Subcutaneous abdominal adipose tissue (tissue), 5 donors: Measurements from ENCODE around the gene GREB1L.

Source experiments
- H3K27ac ChIP-seq: one replicate; pipeline ENCODE4 v1.7.0; 2013; ENCODE audit warnings: low read depth, mild to moderate bottlenecking, inconsistent platforms, low read length, moderate library complexity
- H3K27me3 ChIP-seq, 5 donors: one replicate each; pipeline ENCODE4 v1.7.0; 2013; ENCODE audit warnings: low read length in 5 of 5, inconsistent platforms in 1 of 5; ENCODE audit not compliant: control insufficient read depth in 5 of 5, insufficient read depth in 4 of 5
- H3K36me3 ChIP-seq, 5 donors: one replicate each; pipeline ENCODE4 v1.7.0; 2013; ENCODE audit warnings: low read length in 5 of 5; ENCODE audit not compliant: control insufficient read depth in 5 of 5, insufficient read depth in 5 of 5
- H3K4me1 ChIP-seq, 5 donors: one replicate each; pipeline ENCODE4 v1.7.0; 2013; ENCODE audit warnings: low read length in 5 of 5, mild to moderate bottlenecking in 3 of 5, moderate library complexity in 1 of 5; ENCODE audit not compliant: control insufficient read depth in 5 of 5, insufficient read depth in 5 of 5
- H3K4me3 ChIP-seq, 5 donors: one replicate each; pipeline ENCODE4 v1.7.0; 2013; ENCODE audit warnings: low read length in 5 of 5, low read depth in 1 of 5
- H3K9ac ChIP-seq, 5 donors: one replicate each; pipeline ENCODE4 v1.7.0; 2013; ENCODE audit warnings: low read length in 5 of 5, mild to moderate bottlenecking in 4 of 5, moderate library complexity in 3 of 5
- H3K9me3 ChIP-seq, 5 donors: one replicate each; pipeline ENCODE4 v1.7.0; 2013; ENCODE audit warnings: low read length in 5 of 5; ENCODE audit not compliant: control insufficient read depth in 5 of 5
- donor health status: healthy.
- donor health status: healthy.
- donor health status: healthy.
- donor health status: healthy.
- donor health status: healthy.

The GREB1L gene

GRCh38 chr18:21449367-21450290 is 207.6 kb downstream of the GREB1L start:
- H3K9me3 ChIP-seq: no peaks in the 10 kb centered on the region
- no peaks in the 10 kb centered on the region for H3K4me1 ChIP-seq
- H3K9ac ChIP-seq: no peak overlapping the region
- H3K4me3 ChIP-seq: no peak overlapping the region
- H3K36me3 ChIP-seq: peaks cover 0 to 7% (median 0%) of the 10 kb centered on the region in 5 donors
- H3K27ac ChIP-seq: no peak overlapping the region
- no peaks in the 10 kb centered on the region for H3K27me3 ChIP-seq

- Histone ChIP-seq H3K9ac (no peak overlapping the region), H3K4me3 (no peak overlapping the region), H3K27me3 (no peaks in the 10 kb centered on the region), H3K36me3 (peaks cover 0 to 7% (median 0%) of the 10 kb centered on the region in 5 donors), H3K9me3 (no peaks in the 10 kb centered on the region), H3K27ac (no peak overlapping the region), H3K4me1 (no peaks in the 10 kb centered on the region)
Measured at GRCh38 chr18:21450503-21450902, 208.5 kb downstream of the GREB1L start.

GRCh38 chr18:21450913-21451312 is 208.9 kb downstream of the GREB1L start:
- Histone ChIP-seq H3K36me3 (peaks cover 0 to 7% (median 0%) of the 10 kb centered on the region in 5 donors), H3K9me3 (no peaks in the 10 kb centered on the region), H3K4me1 (no peaks in the 10 kb centered on the region), H3K27ac (no peak overlapping the region), H3K4me3 (no peak overlapping the region), H3K27me3 (no peaks in the 10 kb centered on the region), H3K9ac (no peak overlapping the region)

GRCh38 chr18:21451851-21452250 is 209.8 kb downstream of the GREB1L start:
- H3K4me3 ChIP-seq: no peak overlapping the region
- H3K4me1 ChIP-seq: no peaks in the 10 kb centered on the region
- H3K27ac ChIP-seq: no peak overlapping the region
- no peaks in the 10 kb centered on the region for H3K9me3 ChIP-seq
- no peak overlapping the region for H3K9ac ChIP-seq
- no peaks in the 10 kb centered on the region for H3K27me3 ChIP-seq
- H3K36me3 ChIP-seq: peaks cover 0 to 7% (median 0%) of the 10 kb centered on the region in 5 donors

- peaks cover 0 to 7% (median 0%) of the 10 kb centered on the region in 5 donors for H3K36me3 ChIP-seq
- peaks cover 0 to 1% (median 0%) of the 10 kb centered on the region in 5 donors for H3K4me1 ChIP-seq
- no peaks in the 10 kb centered on the region for H3K9me3 ChIP-seq
- no peak overlapping the region for H3K4me3 ChIP-seq
- H3K27ac ChIP-seq: no peak overlapping the region
- H3K27me3 ChIP-seq: no peaks in the 10 kb centered on the region
- H3K9ac ChIP-seq: no peak overlapping the region
Measured at GRCh38 chr18:21452276-21452780, 210.3 kb downstream of the GREB1L start.

- Histone ChIP-seq H3K9me3 (no peaks in the 10 kb centered on the region), H3K9ac (no peak overlapping the region), H3K4me1 (peaks cover 0 to 4% (median 0%) of the 10 kb centered on the region in 5 donors), H3K27ac (no peak overlapping the region), H3K4me3 (no peak overlapping the region), H3K27me3 (no peaks in the 10 kb centered on the region), H3K36me3 (peaks cover 0 to 7% (median 0%) of the 10 kb centered on the region in 5 donors)
Measured at GRCh38 chr18:21452796-21453510, 210.9 kb downstream of the GREB1L start.

GRCh38 chr18:21453511-21453901 is 211.5 kb downstream of the GREB1L start:
- no peaks in the 10 kb centered on the region for H3K9me3 ChIP-seq
- H3K27ac ChIP-seq: no peak overlapping the region
- H3K36me3 ChIP-seq: peaks cover 0 to 7% (median 0%) of the 10 kb centered on the region in 5 donors
- no peaks in the 10 kb centered on the region for H3K27me3 ChIP-seq
- H3K9ac ChIP-seq: no peak overlapping the region
- peaks cover 0 to 10% (median 0%) of the 10 kb centered on the region in 5 donors for H3K4me1 ChIP-seq
- H3K4me3 ChIP-seq: no peak overlapping the region

- H3K9ac ChIP-seq: no peak overlapping the region
- H3K4me1 ChIP-seq: peaks cover 0 to 10% (median 0%) of the 10 kb centered on the region in 5 donors
- H3K36me3 ChIP-seq: peaks cover 0 to 7% (median 0%) of the 10 kb centered on the region in 5 donors
- no peak overlapping the region for H3K4me3 ChIP-seq
- H3K27me3 ChIP-seq: no peaks in the 10 kb centered on the region
- no peaks in the 10 kb centered on the region for H3K9me3 ChIP-seq
- no peak overlapping the region for H3K27ac ChIP-seq
Measured at GRCh38 chr18:21454725-21455124, 212.7 kb downstream of the GREB1L start.

GRCh38 chr18:21456428-21457178 is 214.6 kb downstream of the GREB1L start:
- Histone ChIP-seq H3K9me3 (no peaks in the 10 kb centered on the region), H3K4me3 (no peak overlapping the region), H3K9ac (no peak overlapping the region), H3K36me3 (peaks cover 0 to 7% (median 0%) of the 10 kb centered on the region in 5 donors), H3K4me1 (peaks cover 0 to 10% (median 0%) of the 10 kb centered on the region in 5 donors), H3K27me3 (no peaks in the 10 kb centered on the region), H3K27ac (no peak overlapping the region)
